ENCODE data around the gene TBC1D19.
"Not testable (repeated sequence)": the region's sequence is repeated elsewhere in the genome, so short reads cannot be mapped to it uniquely, and the experiment has no call there.

The TBC1D19 gene

DNA sequence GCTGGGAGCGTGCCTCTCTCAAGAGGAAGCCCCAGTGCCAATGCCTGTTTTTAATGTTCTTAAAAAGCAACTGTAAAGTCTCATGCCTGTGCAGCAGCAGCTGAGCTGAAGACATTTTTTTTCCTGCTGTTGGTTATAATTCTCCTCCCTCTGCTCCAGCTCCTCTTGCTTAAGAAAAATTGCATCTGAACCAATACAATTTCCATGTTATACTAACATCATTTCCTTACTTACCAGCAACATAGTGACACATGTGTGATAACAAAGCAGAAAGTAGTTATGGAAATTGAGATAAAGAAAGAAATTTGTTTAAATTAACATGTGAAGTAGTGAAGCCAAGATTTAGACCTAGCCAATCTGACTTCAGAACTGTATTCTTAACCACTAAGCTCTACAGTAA lies 101.4 kb downstream of the TBC1D19 start:
- TF ChIP-seq CTCF (conservative IDR thresholded peaks at IDR 0.05) (no peak), ZFX (IDR thresholded peaks at IDR 0.05) (no peak)
- H3K27ac ChIP-seq: no peak overlapping the region

- no peak overlapping the region for H3K27ac ChIP-seq
- TF ChIP-seq ZFX (IDR thresholded peaks at IDR 0.05) (no peak), CTCF (conservative IDR thresholded peaks at IDR 0.05) (no peak)
Observed at GRCh38 chr4:26687728-26688127, 103.8 kb downstream of the TBC1D19 start.

DNA sequence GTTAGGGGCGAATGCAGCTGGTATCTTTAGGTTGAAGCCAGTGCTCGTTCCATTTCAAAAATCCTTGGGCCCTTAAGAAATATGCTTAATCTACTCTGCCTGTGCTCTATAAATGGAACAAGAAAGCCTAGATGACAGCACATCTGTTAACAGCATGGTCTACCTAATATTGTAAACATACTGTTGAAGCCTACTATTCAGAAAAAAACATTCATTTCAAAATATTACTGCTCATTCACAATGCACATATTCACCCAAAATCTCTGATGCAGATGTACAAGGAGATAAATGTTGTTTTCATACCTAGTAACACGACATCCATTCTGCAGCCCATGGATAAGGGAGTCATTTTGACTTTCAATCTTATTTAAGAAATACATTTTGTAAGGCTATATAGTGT lies 106.6 kb downstream of the TBC1D19 start:
- no peak overlapping the region for H3K27ac ChIP-seq
- TF ChIP-seq ZFX (IDR thresholded peaks at IDR 0.05) (no peak), CTCF (conservative IDR thresholded peaks at IDR 0.05) (no peak)

GRCh38 chr4:26692014-26692726 lies 108.3 kb downstream of the TBC1D19 start:
- no peak for TF ChIP-seq ZFX (IDR thresholded peaks at IDR 0.05)
- no peak for TF ChIP-seq CTCF (conservative IDR thresholded peaks at IDR 0.05)
- H3K27ac ChIP-seq: no peak overlapping the region

- H3K27ac ChIP-seq: not testable (repeated sequence)
Observed at GRCh38 chr4:26694131-26694530, 110.2 kb downstream of the TBC1D19 start.

DNA sequence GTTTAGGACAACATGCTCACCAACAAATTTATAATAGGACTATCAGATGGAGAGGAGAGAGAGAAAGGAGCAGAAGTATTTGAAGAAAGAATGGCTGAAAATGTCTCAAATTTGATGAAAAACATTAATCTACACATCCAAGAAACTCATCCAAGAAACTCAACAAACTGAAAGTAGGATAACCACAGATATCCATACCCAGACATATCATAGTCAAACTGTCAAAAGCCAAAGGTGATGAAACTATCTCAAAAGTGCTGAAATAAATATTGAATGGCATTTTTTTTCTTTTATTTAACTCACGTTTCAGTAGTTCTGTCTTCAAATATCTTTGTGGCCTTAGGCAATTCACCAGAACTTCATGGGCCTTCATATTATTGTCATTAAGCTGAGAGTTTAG lies 116.2 kb downstream of the TBC1D19 start:
- no peak overlapping the region for H3K27ac ChIP-seq
- no peak for TF ChIP-seq ZFX (IDR thresholded peaks at IDR 0.05)
- TF ChIP-seq CTCF (conservative IDR thresholded peaks at IDR 0.05): no peak

GRCh38 chr4:26701095-26701494 lies 117.2 kb downstream of the TBC1D19 start:
- TF ChIP-seq ZFX (IDR thresholded peaks at IDR 0.05): no peak
- TF ChIP-seq CTCF (conservative IDR thresholded peaks at IDR 0.05): no peak
- no peak overlapping the region for H3K27ac ChIP-seq

GRCh38 chr4:26701786-26702227 lies 117.9 kb downstream of the TBC1D19 start:
- H3K27ac ChIP-seq: no peak overlapping the region
- TF ChIP-seq CTCF (conservative IDR thresholded peaks at IDR 0.05): no peak
- no peak for TF ChIP-seq ZFX (IDR thresholded peaks at IDR 0.05)

Data from C4-2B (cell line).